Stimulated activated CD4-positive, alpha-beta T cell treated with anti-CD3 and anti-CD28 coated beads, TNF-alpha, amount 100 ng/mL, for 1 hour (primary cell): ENCODE data around the gene GAMT.

Experiments
- DNase-seq, 3 donors: peaks; one replicate each; pipeline ENCODE4 v3.0.0-alpha.2; 2020; ENCODE audit warnings: low read depth in 3 of 3, low spot score in 1 of 3

GAMT gene

GRCh38 chr19:1418951-1419738, 17.8 kb upstream of the GAMT start:
- no peak for DNase-seq

GRCh38 chr19:1418496-1418775, 17.1 kb upstream of the GAMT start:
- DNase-seq, result no peak

GRCh38 chr19:1417681-1418495, 16.5 kb upstream of the GAMT start:
- no peak for DNase-seq

- DNase-seq, result no peak
These were observed 15.8 kb upstream of the GAMT start for GRCh38 chr19:1417145-1417544.

GRCh38 chr19:1416014-1416841, 14.9 kb upstream of the GAMT start:
- no peak for DNase-seq

GRCh38 chr19:1412995-1413800, 11.9 kb upstream of the GAMT start:
- DNase-seq, result no peak

- DNase-seq, result no peak
These were observed 11.1 kb upstream of the GAMT start for GRCh38 chr19:1412323-1412923.

- no peak for DNase-seq
These were observed 10.2 kb upstream of the GAMT start for GRCh38 chr19:1411255-1412191.

- no peak for DNase-seq
These were observed 9.4 kb upstream of the GAMT start for GRCh38 chr19:1410789-1411188.

GRCh38 chr19:1410136-1410786, 8.9 kb upstream of the GAMT start:
- DNase-seq, result no peak

GRCh38 chr19:1409204-1410005, 8.1 kb upstream of the GAMT start:
- no peak for DNase-seq

GRCh38 chr19:1408300-1409203, 7.2 kb upstream of the GAMT start:
- peak; percentile 19 to 41 (median 25) for DNase-seq

GRCh38 chr19:1407528-1408299, 6.4 kb upstream of the GAMT start, which contains the start of gene DAZAP1:
Gene DAZAP1 (plus strand): TSS chr19:1407586. CDS start chr19:1407774, 188 bp downstream.
- peak in 2 of 3 donors; percentile 23 to 41 for DNase-seq

GRCh38 chr19:1406774-1407527, 5.6 kb upstream of the GAMT start:
- peak; percentile 98 to 99 (median 99) for DNase-seq

GRCh38 chr19:1402411-1403070, 1.2 kb upstream of the GAMT start:
- DNase-seq, result no peak
